K562 (cell line): ENCODE results near the gene HP1BP3.

Source experiments
- CBX5 ChIP-seq: IDR thresholded peaks from 2 replicates; pipeline ENCODE4 v1.6.1; 2014; ENCODE audit warnings: low read depth, borderline replicate concordance
- ETV6 ChIP-seq, 3 experiments: fragments of 150-350 bp in 1 of 3; sonication (generic) in 1 of 3; formaldehyde crosslinking in 1 of 3; IDR thresholded peaks; 2 replicates each; pipeline versions ENCODE4 v1.6.1 to v1.8.0; 2014 to 2022; ENCODE audit warnings: borderline replicate concordance in 2 of 3, low read depth in 2 of 3, antibody characterized with exemption in 1 of 3, low read length in 1 of 3, mild to moderate bottlenecking in 1 of 3, missing genetic modification reagents in 1 of 3
- EZH2 ChIP-seq: IDR thresholded peaks from 2 replicates; pipeline ENCODE4 v1.6.1; 2012; ENCODE audit warnings: low read depth, mild to moderate bottlenecking, inconsistent platforms, low read length, borderline replicate concordance
- FOSL1 ChIP-seq: fragments of 200-800 bp; sonication (Bioruptor generic); conservative IDR thresholded peaks from 2 replicates; pipeline ENCODE4 v1.6.1; 2016; ENCODE audit warnings: missing genetic modification characterization, missing compliant biosample characterization
- POLR2A ChIP-seq: fragments of 450-650 bp; conservative IDR thresholded peaks from 2 replicates; pipeline ENCODE4 v1.6.1; 2016
- SMC3 ChIP-seq: conservative IDR thresholded peaks from 2 replicates; pipeline ENCODE4 v1.6.1; 2011; ENCODE audit warnings: low read depth, low read length, improper control_type of control experiment; ENCODE audit not compliant: insufficient read depth
- YY1 ChIP-seq, 3 experiments: IDR thresholded peaks; 2 replicates each; pipeline ENCODE4 v1.6.1; 2011; ENCODE audit warnings: low read length in 2 of 3, mild to moderate bottlenecking in 2 of 3, moderate library complexity in 2 of 3, borderline replicate concordance in 1 of 3, control low read depth in 1 of 3, low read depth in 1 of 3; ENCODE audit not compliant: insufficient read depth in 3 of 3, insufficient replicate concordance in 2 of 3, control insufficient read depth in 1 of 3, insufficient read length in 1 of 3; ENCODE audit errors: extremely low read depth in 1 of 3
- ZNF830 ChIP-seq: fragments of 250-450 bp; sonication (Bioruptor Pico); IDR thresholded peaks from 2 replicates; pipeline ENCODE4 v1.5.0; 2021; ENCODE audit warnings: mild to moderate bottlenecking

- TF ChIP-seq EZH2, result no peak
- no peak for TF ChIP-seq POLR2A
- no peak for TF ChIP-seq FOSL1
- no peak for TF ChIP-seq YY1 (IDR thresholded peaks at IDR 0.05; ENCODE audit: borderline replicate concordance in 1 of 3, control insufficient read depth in 1 of 3, extremely low read depth in 1 of 3, insufficient read depth in 3 of 3, insufficient read length in 1 of 3, insufficient replicate concordance in 2 of 3, low read depth in 1 of 3, low read length in 2 of 3)
- TF ChIP-seq SMC3, result no peak
- no peak for TF ChIP-seq CBX5
- no peak for TF ChIP-seq ETV6 (IDR thresholded peaks at IDR 0.05; ENCODE audit: borderline replicate concordance in 1 of 2, low read depth in 2 of 2, low read length in 1 of 2)
- no peak for TF ChIP-seq ETV6 (CRISPR knock-in tag; IDR thresholded peaks at IDR 0.05; ENCODE audit: borderline replicate concordance)
- no peak for TF ChIP-seq ZNF830 (CRISPR knock-in tag)
These were observed 55.8 kb downstream of the HP1BP3 start for GRCh38 chr1:20731057-20731991.
